Nephron progenitor cell (in vitro differentiated cells): Measurements from ENCODE around the gene RASSF8.

Experiments used
- DNase-seq: peaks from one replicate; pipeline ENCODE4 v3.0.0; 2021
- H3K27ac Mint-ChIP-seq: 2 replicates; pipeline ENCODE4 v1.8.0; 2021; ENCODE audit warnings: mild to moderate bottlenecking, moderate library complexity, mixed read lengths
- H3K27me3 Mint-ChIP-seq: 2 replicates; pipeline ENCODE4 v1.8.0; 2021; ENCODE audit warnings: mild to moderate bottlenecking, low read depth, mixed read lengths; ENCODE audit not compliant: poor library complexity
- H3K36me3 Mint-ChIP-seq: 2 replicates; pipeline ENCODE4 v1.8.0; 2021; ENCODE audit warnings: low read depth, mixed read lengths
- H3K4me1 Mint-ChIP-seq: 2 replicates; pipeline ENCODE4 v1.8.0; 2021; ENCODE audit warnings: mixed read lengths
- H3K4me3 Mint-ChIP-seq: 2 replicates; pipeline ENCODE4 v1.8.0; 2021; ENCODE audit warnings: mild to moderate bottlenecking, moderate library complexity, mixed read lengths
- H3K9me3 Mint-ChIP-seq: 2 replicates; pipeline ENCODE4 v1.8.0; 2021; ENCODE audit warnings: mild to moderate bottlenecking, moderate library complexity, mixed read lengths
- TF ChIP-seq, protein P1 (sequence below): fragments of 200-600 bp; sonication (generic); IDR thresholded peaks from 2 replicates; pipeline ENCODE4 v1.5.0; 2021; ENCODE audit warnings: antibody characterized with exemption

Gene RASSF8

DNA sequence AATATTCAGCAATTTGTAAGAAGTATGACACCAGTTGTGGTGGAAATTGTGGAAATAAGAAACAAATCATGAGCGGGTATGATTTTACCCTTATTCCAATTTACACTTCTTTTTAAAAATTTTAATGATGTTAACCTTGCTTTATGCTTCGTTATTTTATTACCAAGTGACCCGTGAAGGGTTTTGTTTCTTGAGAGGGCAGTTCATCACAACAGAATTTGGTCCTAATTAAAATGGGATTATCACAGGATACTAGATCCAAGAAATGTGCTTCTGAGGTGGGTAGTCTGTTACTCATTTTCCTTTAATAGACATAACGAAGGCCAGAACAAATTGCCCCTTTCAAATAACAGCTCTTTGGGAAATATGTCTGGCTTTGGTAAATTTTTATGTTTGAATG, 25.5 kb upstream of the RASSF8 start:
- no peaks in the 10 kb centered on the region for H3K36me3 Mint-ChIP-seq
- TF ChIP-seq, protein P1, sequence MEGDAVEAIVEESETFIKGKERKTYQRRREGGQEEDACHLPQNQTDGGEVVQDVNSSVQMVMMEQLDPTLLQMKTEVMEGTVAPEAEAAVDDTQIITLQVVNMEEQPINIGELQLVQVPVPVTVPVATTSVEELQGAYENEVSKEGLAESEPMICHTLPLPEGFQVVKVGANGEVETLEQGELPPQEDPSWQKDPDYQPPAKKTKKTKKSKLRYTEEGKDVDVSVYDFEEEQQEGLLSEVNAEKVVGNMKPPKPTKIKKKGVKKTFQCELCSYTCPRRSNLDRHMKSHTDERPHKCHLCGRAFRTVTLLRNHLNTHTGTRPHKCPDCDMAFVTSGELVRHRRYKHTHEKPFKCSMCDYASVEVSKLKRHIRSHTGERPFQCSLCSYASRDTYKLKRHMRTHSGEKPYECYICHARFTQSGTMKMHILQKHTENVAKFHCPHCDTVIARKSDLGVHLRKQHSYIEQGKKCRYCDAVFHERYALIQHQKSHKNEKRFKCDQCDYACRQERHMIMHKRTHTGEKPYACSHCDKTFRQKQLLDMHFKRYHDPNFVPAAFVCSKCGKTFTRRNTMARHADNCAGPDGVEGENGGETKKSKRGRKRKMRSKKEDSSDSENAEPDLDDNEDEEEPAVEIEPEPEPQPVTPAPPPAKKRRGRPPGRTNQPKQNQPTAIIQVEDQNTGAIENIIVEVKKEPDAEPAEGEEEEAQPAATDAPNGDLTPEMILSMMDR: no peak
- no peak for DNase-seq
- H3K27me3 Mint-ChIP-seq: peaks cover 3% of the 10 kb centered on the region
- no peak overlapping the region for H3K27ac Mint-ChIP-seq
- no peaks in the 10 kb centered on the region for H3K9me3 Mint-ChIP-seq
- no peak overlapping the region for H3K4me3 Mint-ChIP-seq
- peaks cover 48% of the 10 kb centered on the region for H3K4me1 Mint-ChIP-seq

DNA sequence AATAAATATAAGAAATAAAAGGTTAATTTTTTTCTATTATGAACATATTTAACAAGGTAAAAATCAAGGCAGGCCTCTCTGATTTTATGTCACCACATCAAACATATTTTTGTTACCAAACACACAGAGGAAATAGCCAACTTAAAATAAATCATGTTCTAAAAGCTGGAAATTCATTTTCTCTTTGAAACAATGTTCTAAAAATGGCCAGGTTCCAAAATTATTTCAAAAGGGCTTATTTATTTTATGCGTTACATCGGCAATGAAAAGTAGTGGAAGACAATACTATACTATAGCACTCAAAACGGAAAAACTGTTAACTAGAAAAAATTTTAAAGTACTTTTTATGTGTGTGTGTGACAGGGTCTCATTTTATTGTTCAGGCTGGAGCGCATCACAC, 24.0 kb upstream of the RASSF8 start:
- no peak overlapping the region for H3K27ac Mint-ChIP-seq
- H3K4me3 Mint-ChIP-seq: no peak overlapping the region
- no peaks in the 10 kb centered on the region for H3K9me3 Mint-ChIP-seq
- no peak for DNase-seq
- TF ChIP-seq, protein P1: no peak
- peaks cover 35% of the 10 kb centered on the region for H3K4me1 Mint-ChIP-seq
- peaks cover 3% of the 10 kb centered on the region for H3K27me3 Mint-ChIP-seq
- H3K36me3 Mint-ChIP-seq: no peaks in the 10 kb centered on the region

DNA sequence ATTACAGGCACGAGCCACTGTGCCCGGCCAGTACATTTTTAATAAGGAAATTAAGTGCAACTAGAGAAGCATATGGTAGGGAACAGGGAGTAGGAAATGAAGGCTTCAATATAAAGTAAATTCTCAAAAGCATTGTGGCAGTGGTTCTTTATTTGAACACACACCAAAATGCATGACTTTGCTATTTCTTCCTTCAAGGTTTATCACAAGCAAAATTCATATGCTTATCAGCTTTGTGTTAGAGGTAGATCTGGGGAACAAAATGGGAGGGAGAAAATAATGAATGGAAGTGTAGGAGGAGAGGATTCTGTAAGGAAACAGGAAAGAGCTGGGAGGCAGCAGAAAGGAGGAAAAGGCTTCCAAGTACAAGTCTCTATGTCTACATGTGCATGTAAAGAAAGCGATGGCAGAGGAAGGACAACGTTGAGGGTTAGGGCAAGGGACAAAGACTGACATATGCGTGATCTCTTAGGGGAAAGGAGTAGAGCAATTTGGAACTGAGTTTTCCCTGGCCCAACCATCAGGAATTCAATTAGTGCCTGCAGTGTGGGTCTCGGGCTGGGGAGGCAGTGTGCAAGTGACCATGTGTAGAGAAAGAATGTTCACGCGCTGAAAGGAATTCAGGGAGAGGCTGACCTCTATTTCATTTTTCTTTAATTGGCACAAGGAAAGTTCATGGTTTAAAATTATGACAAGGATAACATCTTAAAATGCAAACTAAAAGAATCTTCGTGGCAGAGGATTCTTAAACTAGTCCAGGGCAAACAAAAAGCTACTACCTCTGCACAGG, 22.9 kb upstream of the RASSF8 start:
- no peak for DNase-seq
- Mint-ChIP-seq H3K4me1 (peaks cover 26% of the 10 kb centered on the region), H3K36me3 (no peaks in the 10 kb centered on the region), H3K4me3 (no peak overlapping the region), H3K9me3 (no peaks in the 10 kb centered on the region), H3K27ac (peak overlapping the region; percentile 34), H3K27me3 (peaks cover 3% of the 10 kb centered on the region)
- TF ChIP-seq, protein P1: no peak

DNA sequence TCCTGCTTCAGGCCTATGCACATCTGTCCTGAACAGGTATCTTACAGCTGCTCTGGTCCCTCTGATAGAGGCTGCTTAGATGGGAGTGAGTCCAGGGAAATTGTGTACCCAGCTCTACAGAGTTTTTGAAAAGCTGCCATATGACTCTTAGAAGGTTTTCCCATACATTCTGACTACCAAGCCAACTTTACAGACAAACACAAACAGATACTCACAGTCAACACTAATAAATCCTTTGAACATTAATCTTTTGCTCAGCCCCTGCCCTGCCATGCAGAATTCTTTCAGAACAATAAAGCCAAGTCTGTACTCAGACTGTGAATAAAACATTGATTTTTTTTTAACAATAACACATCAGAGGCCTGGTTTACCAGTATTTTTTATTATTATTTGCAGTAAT, 21.4 kb upstream of the RASSF8 start:
- Mint-ChIP-seq H3K4me3 (no peak overlapping the region), H3K4me1 (peaks cover 19% of the 10 kb centered on the region), H3K27ac (no peak overlapping the region), H3K36me3 (no peaks in the 10 kb centered on the region), H3K9me3 (no peaks in the 10 kb centered on the region), H3K27me3 (peaks cover 3% of the 10 kb centered on the region)
- TF ChIP-seq, protein P1: no peak
- DNase-seq: no peak

DNA sequence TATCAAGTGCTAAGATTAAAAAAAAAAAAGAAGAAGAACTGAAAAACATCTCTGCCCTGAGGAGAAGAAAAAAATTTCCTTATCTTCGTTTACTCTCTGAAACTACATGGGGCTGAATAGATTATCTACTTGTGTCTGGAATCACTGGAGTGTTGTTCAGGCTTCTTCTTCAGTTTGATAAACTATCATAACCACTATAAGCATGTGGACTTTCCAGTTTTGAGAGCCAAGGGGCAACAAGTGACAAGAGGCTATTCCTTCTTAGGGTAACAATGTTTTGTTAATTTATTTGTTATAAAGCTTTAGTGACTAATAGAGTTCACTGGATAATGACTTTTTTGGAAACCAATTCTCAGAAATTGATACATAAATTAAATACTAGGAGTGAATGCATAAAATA, 19.9 kb upstream of the RASSF8 start:
- TF ChIP-seq, protein P1: no peak
- Mint-ChIP-seq H3K36me3 (no peaks in the 10 kb centered on the region), H3K27ac (no peak overlapping the region), H3K4me1 (peaks cover 19% of the 10 kb centered on the region), H3K27me3 (peaks cover 3% of the 10 kb centered on the region), H3K4me3 (no peak overlapping the region), H3K9me3 (no peaks in the 10 kb centered on the region)
- no peak for DNase-seq

DNA sequence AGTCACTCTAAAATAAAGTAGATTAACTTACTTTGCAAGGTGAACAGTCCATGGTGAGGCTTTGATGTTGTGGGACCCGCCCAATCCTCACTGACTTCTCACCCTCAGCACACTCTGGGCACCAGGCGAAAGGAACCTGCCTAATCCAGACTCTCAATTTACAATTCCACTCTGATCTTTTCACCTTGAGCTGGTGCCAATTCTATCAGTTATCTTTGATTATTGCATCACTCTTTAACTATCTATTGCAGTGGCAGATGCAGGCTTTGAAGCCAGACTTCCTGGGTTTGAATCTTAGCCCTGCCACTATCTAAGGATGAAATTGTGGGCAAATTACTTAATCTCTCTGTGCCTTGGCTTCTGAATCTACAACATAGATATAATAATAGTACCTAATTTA, 18.9 kb upstream of the RASSF8 start:
- H3K4me1 Mint-ChIP-seq: peaks cover 19% of the 10 kb centered on the region
- no peak overlapping the region for H3K4me3 Mint-ChIP-seq
- no peak overlapping the region for H3K27ac Mint-ChIP-seq
- H3K36me3 Mint-ChIP-seq: no peaks in the 10 kb centered on the region
- TF ChIP-seq, protein P1: no peak
- H3K9me3 Mint-ChIP-seq: no peaks in the 10 kb centered on the region
- H3K27me3 Mint-ChIP-seq: peaks cover 3% of the 10 kb centered on the region
- no peak for DNase-seq
